Kidney (tissue), 14 donors: Measurements from ENCODE around the gene OGG1. TPM values are rescaled to one million over a fixed set of nuclear protein-coding genes. Genes with fewer than 3 reads are reported as not detected.

Source experiments
- DNase-seq, 5 donors: peaks; one replicate each; pipeline ENCODE4 v3.0.0-alpha.2; 2013 to 2020
- FAIRE-seq: peaks from 2 replicates; lab custom pipeline; 2012; peaks lifted over from hg19 to GRCh38; lab: Jason Lieb, UNC
- H3K27ac ChIP-seq, 2 donors: one replicate each; pipeline ENCODE4 v1.7.0; 2013; ENCODE audit warnings: low read depth in 2 of 2, low read length in 2 of 2, inconsistent platforms in 1 of 2
- H3K27me3 ChIP-seq: one replicate; pipeline ENCODE4 v1.7.1; 2013; ENCODE audit warnings: low read length, inconsistent platforms; ENCODE audit not compliant: control insufficient read depth, insufficient read depth
- H3K36me3 ChIP-seq, 3 donors: one replicate each; pipeline versions ENCODE4 v1.7.0 to v1.7.1; 2013; ENCODE audit warnings: low read length in 3 of 3, control low read depth in 1 of 3, inconsistent platforms in 1 of 3; ENCODE audit not compliant: insufficient read depth in 3 of 3, control insufficient read depth in 2 of 3
- H3K4me1 ChIP-seq, 3 donors: one replicate each; pipeline versions ENCODE4 v1.7.0 to v1.7.1; 2013; ENCODE audit warnings: low read length in 3 of 3, inconsistent platforms in 1 of 3, low read depth in 1 of 3; ENCODE audit not compliant: control insufficient read depth in 2 of 3, insufficient read depth in 2 of 3
- H3K4me3 ChIP-seq, 3 donors: one replicate each; pipeline versions ENCODE4 v1.7.0 to v1.8.1; 2013; ENCODE audit warnings: low read length in 3 of 3, control low read depth in 1 of 3, inconsistent platforms in 1 of 3
- H3K9ac ChIP-seq, 3 donors: one replicate each; pipeline versions ENCODE4 v1.7.0 to v1.7.1; 2013; ENCODE audit warnings: low read length in 3 of 3, control low read depth in 1 of 3, inconsistent platforms in 1 of 3
- H3K9me3 ChIP-seq, 3 donors: one replicate each; pipeline versions ENCODE4 v1.7.0 to v1.7.1; 2013; ENCODE audit warnings: low read length in 3 of 3, control low read depth in 1 of 3, inconsistent platforms in 1 of 3; ENCODE audit not compliant: control insufficient read depth in 2 of 3, insufficient read depth in 1 of 3
- CTCF ChIP-seq: IDR thresholded peaks from 3 replicates; pipeline ENCODE4 v1.5.1; 2012; ENCODE audit warnings: mild to moderate bottlenecking, moderate library complexity, borderline replicate concordance; ENCODE audit not compliant: insufficient read depth; ENCODE audit errors: extremely low read depth
- intact Hi-C: fragments of 100-400 bp; cut with DNase I; formaldehyde crosslinking; loops from one replicate; pipeline ENCODE4 v1.11.1; 2022
- polyA plus RNA-seq: library from polyadenylated mRNA; stranded (reverse); fragments of 350-450 nt; fragmentation: Illumina TruSeq; extraction: RNeasy Lipid Tissue Mini Kit (QIAGEN cat#74804); gene quantifications from one replicate; pipeline ENCODE4 v1.2.3, GENCODE V29; 2014; ENCODE audit warnings: low read depth, low replicate concordance; ENCODE audit not compliant: insufficient read depth
- total RNA-seq: library from RNA; stranded (reverse); fragmentation: NEBNext Ultra II Directional; extraction: Animal tissue kit (Norgen Biotek cat#: 25700); gene quantifications from one replicate; pipeline ENCODE4 v1.2.1, GENCODE V29; 2021
- donor health status: control.
- donor health status: control.
- donor health status: control.
- donor health status: control.
- donor health status: control.
- donor health status: DM: yes; HTN: yes; CAD: no.
- donor health status: Normal renal cell carcinoma (clear cell type).

The OGG1 gene
- total and polyA plus RNA-seq, 2 donors from 2014 or later, result 31.1 to 51.6 TPM

GRCh38 chr3:9743548-9743947 lies 6.2 kb upstream of the OGG1 start:
- H3K4me1 ChIP-seq, result no peaks in the 10 kb centered on the region
- H3K27ac ChIP-seq, result no peak overlapping the region
- intact Hi-C loops, result no loop called here
- no peak for DNase-seq
- H3K9me3 ChIP-seq, result no peaks in the 10 kb centered on the region
- peaks cover 13 to 89% (median 71%) of the 10 kb centered on the region in 3 donors for H3K36me3 ChIP-seq
- no peak for TF ChIP-seq CTCF
- H3K4me3 ChIP-seq, result no peak overlapping the region
- FAIRE-seq, result no peak
- H3K27me3 ChIP-seq, result no peaks in the 10 kb centered on the region
- H3K9ac ChIP-seq, result no peak overlapping the region

DNA sequence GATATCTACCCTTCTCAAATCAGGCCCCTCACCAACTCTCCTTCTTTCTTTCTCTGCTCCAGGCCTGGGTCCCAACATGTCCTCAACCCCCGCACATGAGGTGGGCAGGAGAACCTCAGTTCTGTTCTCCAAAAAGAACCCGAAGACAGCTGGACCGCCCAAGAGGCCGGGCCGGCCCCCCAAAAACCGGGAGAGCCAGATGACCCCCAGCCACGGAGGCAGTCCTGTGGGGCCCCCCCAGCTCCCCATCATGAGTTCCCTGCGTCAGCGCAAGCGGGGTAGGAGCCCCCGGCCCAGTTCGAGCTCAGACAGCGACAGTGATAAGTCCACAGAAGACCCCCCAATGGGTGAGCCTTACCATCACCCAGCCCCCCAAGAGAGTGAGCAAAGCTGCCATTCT lies 5.6 kb upstream of the OGG1 start:
- TF ChIP-seq CTCF, result no peak
- peaks cover 0 to 3% (median 0%) of the 10 kb centered on the region in 3 donors for H3K4me1 ChIP-seq
- intact Hi-C loops, result no loop called here
- FAIRE-seq, result no peak
- DNase-seq, result no peak
- H3K9ac ChIP-seq, result no peak overlapping the region
- no peak overlapping the region for H3K27ac ChIP-seq
- H3K9me3 ChIP-seq, result no peaks in the 10 kb centered on the region
- no peak overlapping the region for H3K4me3 ChIP-seq
- H3K36me3 ChIP-seq, result peaks cover 10 to 83% (median 64%) of the 10 kb centered on the region in 3 donors
- H3K27me3 ChIP-seq, result no peaks in the 10 kb centered on the region

DNA sequence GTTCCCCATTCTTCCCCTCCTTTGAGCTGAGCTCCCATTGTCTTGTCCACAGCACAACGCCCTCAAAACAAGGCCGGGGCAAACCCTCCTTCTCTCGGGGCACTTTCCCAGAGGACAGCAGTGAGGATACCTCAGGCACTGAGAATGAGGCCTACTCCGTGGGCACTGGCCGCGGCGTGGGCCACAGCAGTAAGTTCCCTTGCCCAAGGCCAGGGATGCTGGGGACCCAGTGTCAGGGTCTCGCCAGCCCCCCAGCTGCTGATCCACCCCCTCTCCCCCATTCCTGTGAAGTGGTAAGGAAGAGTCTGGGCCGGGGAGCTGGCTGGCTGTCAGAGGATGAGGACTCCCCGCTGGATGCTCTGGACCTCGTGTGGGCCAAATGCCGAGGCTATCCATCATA lies 4.2 kb upstream of the OGG1 start:
- DNase-seq (no peak), FAIRE-seq (no peak)
- Histone ChIP-seq H3K4me1 (peaks cover 0 to 6% (median 0%) of the 10 kb centered on the region in 3 donors), H3K9me3 (no peaks in the 10 kb centered on the region), H3K9ac (no peak overlapping the region), H3K27ac (no peak overlapping the region), H3K4me3 (no peak overlapping the region), H3K36me3 (peaks cover 10 to 70% (median 55%) of the 10 kb centered on the region in 3 donors), H3K27me3 (no peaks in the 10 kb centered on the region)
- intact Hi-C loops, result no loop called here
- no peak for TF ChIP-seq CTCF

GRCh38 chr3:9746330-9746729 lies 3.4 kb upstream of the OGG1 start:
- intact Hi-C loops, result no loop called here
- Histone ChIP-seq H3K9me3 (no peaks in the 10 kb centered on the region), H3K9ac (no peak overlapping the region), H3K4me3 (no peak overlapping the region), H3K36me3 (peaks cover 5 to 64% (median 47%) of the 10 kb centered on the region in 3 donors), H3K27ac (no peak overlapping the region), H3K4me1 (peaks cover 0 to 11% (median 2%) of the 10 kb centered on the region in 3 donors), H3K27me3 (no peaks in the 10 kb centered on the region)
- TF ChIP-seq CTCF, result no peak
- DNase-seq (no peak), FAIRE-seq (no peak)
